Frontal cortex (tissue), 4 donors: ENCODE data around the gene NOP14. TPM values are rescaled to one million over a fixed set of nuclear protein-coding genes. Genes with fewer than 3 reads are reported as not detected.

Experiments
- DNase-seq, 2 donors: peaks; one replicate each; pipeline ENCODE4 v3.0.0; 2012; ENCODE audit warnings: low spot score in 2 of 2
- FAIRE-seq: peaks from 2 replicates; lab custom pipeline; 2012; peaks lifted over from hg19 to GRCh38; lab: Jason Lieb, UNC
- total RNA-seq: library from RNA; depleted of rRNA; stranded (reverse); fragments of >200 nt; gene quantifications from one replicate; pipeline ENCODE4 v1.2.3, GENCODE V29; 2014
- donor health status: control.
- donor health status: control.
- donor health status: control.

Gene NOP14
- total RNA-seq, 1 donor from 2014 or later: 6.1 TPM

- no peak for FAIRE-seq
- no peak for DNase-seq
Measured at GRCh38 chr4:2933566-2934076, 29.6 kb downstream of the NOP14 start.

GRCh38 chr4:2932951-2933565 is 30.1 kb downstream of the NOP14 start:
- no peak for DNase-seq
- no peak for FAIRE-seq

GRCh38 chr4:2932321-2932950 is 30.8 kb downstream of the NOP14 start:
- FAIRE-seq: no peak
- no peak for DNase-seq

- no peak for DNase-seq
Measured at GRCh38 chr4:2931512-2932301, 31.5 kb downstream of the NOP14 start.

GRCh38 chr4:2930758-2931511 is 32.3 kb downstream of the NOP14 start:
- DNase-seq (peak; percentile 58 to 70), FAIRE-seq (no peak)

More at GRCh38 chr4:2931512-2932301, 31.5 kb downstream of the NOP14 start:
- FAIRE-seq: no peak

- DNase-seq: no peak
- no peak for FAIRE-seq
Measured at GRCh38 chr4:2930135-2930757, 33.0 kb downstream of the NOP14 start.

GRCh38 chr4:2929469-2929868 is 33.7 kb downstream of the NOP14 start:
- FAIRE-seq (no peak), DNase-seq (no peak)

- DNase-seq: no peak
- no peak for FAIRE-seq
Measured at GRCh38 chr4:2928242-2929176, 34.7 kb downstream of the NOP14 start.

GRCh38 chr4:2927696-2928075 is 35.5 kb downstream of the NOP14 start:
- no peak for FAIRE-seq
- DNase-seq: no peak

- no peak for FAIRE-seq
- DNase-seq: no peak
Measured at GRCh38 chr4:2927016-2927695, 36.0 kb downstream of the NOP14 start.

- FAIRE-seq (no peak), DNase-seq (no peak)
Measured at GRCh38 chr4:2925931-2926860, 37.0 kb downstream of the NOP14 start.

GRCh38 chr4:2925496-2925895 is 37.7 kb downstream of the NOP14 start:
- FAIRE-seq (no peak), DNase-seq (no peak)

- FAIRE-seq (no peak), DNase-seq (no peak)
Measured at GRCh38 chr4:2924765-2925301, 38.4 kb downstream of the NOP14 start.

GRCh38 chr4:2924286-2924685 is 38.9 kb downstream of the NOP14 start:
- DNase-seq (no peak), FAIRE-seq (no peak)

- FAIRE-seq (no peak), DNase-seq (no peak)
Measured at GRCh38 chr4:2923668-2924173, 39.5 kb downstream of the NOP14 start.

- no peak for DNase-seq
- no peak for FAIRE-seq
Measured at GRCh38 chr4:2923141-2923551, 40.1 kb downstream of the NOP14 start.
